GM21423 (cell line): ENCODE data around the gene TH.
"Not testable (repeated sequence)": the region's sequence is repeated elsewhere in the genome, so short reads cannot be mapped to it uniquely, and the experiment has no call there.

ENCODE experiments used
- ATAC-seq: cut with Tn5 transposase; IDR thresholded peaks from one replicate; pipeline ENCODE4 v1.9.1; 2021; ENCODE audit warnings: mild to moderate bottlenecking, moderate library complexity; ENCODE audit not compliant: unreplicated experiment

Gene TH

GRCh38 chr11:2179516-2179915, 7.9 kb upstream of the TH start:
- no peak for ATAC-seq

DNA sequence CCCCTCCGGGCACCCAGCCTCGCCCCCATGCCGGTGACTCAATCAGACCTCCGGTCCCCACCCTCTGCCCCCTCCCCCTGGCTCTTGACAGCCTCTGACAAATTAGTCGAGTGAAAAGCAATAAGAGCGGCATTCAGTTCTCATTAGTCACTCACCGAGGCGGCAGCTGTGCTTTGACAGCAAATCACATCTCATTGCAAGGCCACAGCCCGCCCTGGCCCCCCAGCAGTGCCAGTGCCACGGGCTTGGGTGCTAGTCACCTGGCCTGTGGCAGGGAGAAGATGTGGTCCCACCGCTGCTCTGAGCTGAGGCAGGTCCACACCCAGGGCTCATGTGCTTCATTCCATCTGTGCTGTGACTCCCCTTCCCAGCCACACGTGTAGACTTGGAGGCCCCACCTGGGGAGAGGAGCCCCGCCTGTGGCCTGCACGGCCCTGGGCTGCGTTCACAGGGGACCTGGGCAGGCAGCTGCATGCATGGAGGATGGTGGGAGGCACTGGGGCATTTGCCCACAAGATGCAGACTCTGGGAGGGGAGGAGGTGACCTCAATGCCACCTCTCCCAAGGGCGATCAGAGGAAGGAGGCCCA, 7.4 kb upstream of the TH start:
- no peak for ATAC-seq

DNA sequence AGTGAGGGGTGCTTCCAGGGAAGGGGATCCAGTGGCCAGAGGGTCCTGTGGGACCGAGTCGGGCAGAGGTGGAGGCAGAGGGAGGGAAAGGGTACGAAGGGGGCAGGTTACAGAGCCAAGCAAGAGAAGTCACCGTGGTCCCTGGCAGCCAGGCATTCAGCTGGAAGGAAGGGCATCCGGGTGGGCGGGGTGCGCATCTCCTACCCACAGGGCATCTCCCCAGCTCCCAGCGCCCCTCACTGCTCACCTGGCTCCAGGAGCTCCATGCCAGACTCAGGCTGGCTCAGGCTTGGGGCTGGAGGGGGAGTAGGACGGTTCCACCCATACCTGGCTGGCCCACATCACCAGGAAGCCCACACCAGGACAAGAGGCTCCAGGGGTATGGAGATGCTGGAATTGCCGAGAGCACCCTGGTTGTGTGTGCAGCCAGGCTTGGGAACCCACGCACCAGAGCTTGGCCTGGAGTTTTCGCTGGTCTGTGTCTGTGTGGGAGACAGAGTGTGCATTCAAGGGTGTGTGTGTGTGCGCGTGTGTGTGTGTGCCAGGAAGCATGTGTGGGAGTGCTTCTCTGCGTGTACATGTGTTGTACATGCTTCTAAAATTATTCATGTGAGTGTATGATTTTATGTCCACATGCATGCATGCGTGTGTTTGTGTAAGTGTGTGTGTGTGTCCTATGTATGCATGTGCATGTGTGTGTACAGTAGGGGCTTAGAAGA, 6.6 kb upstream of the TH start:
- not testable (repeated sequence) for ATAC-seq

DNA sequence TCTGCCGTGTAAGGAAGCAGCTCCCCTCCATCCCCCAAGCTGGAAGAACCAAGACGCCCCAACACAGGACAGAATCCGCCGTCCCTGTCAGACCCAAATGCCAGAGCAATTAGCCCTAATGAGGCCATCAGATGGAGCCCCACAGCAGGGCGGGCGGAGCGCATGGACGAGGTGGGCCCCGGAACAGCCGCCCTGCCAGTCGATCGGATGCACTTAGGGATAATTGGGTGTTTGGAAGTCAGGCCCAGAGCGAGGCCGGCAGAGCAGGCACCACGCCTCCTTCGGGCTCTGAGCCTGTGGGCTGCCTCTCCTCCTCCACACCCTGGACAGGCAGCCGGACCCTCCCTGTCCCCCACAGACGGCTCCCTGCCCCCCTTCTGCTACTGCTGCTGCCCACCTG, 5.5 kb upstream of the TH start:
- ATAC-seq, result no peak

GRCh38 chr11:2176389-2176900, 4.8 kb upstream of the TH start:
- no peak for ATAC-seq

- no peak for ATAC-seq
Observed at GRCh38 chr11:2175659-2176058, 4.0 kb upstream of the TH start.

DNA sequence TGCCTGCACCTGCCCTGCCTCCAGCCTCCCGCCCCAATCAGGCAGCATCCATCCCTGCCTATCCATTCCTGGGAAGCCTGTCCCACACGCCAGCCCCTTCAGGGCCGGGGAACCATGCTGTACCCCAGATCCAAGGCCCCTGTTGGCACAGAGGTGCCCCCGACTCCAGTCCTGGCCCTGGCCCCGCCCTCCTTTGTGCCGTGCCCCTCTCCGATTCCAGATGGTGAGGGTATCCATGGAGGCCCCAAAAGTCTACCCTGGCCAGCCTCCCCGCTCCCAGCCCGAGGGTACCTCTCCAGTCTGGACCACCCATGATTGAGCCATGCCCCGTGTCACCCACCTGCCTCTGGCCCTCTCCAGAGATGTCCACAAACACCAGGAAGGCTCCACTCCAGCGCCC, 2.7 kb upstream of the TH start:
- ATAC-seq, result no peak

DNA sequence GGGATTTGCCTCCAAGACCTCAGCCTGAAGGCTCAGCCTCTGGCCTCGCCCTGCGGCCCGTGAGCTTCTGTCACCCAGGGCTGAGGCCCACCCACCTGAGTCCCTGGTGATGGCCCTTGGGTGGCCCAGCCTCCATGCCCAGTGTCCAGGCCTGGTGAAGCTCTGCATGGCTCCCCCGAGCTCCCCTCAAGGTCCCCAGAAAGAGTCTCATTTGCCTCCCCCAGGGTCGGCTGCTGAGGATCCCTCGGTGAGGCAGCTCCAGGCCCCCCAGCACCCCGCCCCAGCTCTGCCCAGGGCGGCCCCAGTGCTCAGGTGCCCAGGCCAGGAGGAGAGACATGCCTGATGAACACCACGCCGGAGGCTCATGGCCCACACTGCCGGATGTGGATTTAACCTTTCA, 2.1 kb upstream of the TH start:
- no peak for ATAC-seq

DNA sequence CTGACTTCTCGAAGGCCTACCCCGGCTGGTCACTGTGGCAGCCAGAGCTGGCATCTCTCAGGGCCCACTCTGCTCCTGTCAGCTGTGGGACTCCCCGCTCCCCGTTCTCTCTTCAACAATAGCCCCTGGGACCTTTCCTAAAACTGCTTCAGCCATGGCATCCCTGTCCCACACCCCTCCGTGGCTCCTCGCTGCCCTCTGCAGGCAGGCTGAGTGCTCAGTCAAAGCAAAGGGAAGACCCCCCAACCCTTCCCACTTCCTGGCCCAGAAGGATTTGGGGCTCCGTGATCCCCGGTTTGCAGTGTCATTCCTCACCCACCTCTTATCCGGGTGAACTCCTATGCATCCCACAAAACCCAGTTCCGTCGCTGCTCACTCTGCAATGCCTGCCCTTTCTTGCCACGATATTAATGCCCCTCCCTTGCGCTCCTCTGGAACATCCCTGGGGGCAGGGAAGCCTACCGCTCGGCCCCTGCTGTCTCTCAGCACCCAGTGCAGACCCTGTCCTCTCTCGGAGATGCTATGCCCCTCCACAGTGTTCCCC, 1.6 kb upstream of the TH start:
- no peak for ATAC-seq

- no peak for ATAC-seq
Observed at GRCh38 chr11:2172676-2173075, 1.1 kb upstream of the TH start.

DNA sequence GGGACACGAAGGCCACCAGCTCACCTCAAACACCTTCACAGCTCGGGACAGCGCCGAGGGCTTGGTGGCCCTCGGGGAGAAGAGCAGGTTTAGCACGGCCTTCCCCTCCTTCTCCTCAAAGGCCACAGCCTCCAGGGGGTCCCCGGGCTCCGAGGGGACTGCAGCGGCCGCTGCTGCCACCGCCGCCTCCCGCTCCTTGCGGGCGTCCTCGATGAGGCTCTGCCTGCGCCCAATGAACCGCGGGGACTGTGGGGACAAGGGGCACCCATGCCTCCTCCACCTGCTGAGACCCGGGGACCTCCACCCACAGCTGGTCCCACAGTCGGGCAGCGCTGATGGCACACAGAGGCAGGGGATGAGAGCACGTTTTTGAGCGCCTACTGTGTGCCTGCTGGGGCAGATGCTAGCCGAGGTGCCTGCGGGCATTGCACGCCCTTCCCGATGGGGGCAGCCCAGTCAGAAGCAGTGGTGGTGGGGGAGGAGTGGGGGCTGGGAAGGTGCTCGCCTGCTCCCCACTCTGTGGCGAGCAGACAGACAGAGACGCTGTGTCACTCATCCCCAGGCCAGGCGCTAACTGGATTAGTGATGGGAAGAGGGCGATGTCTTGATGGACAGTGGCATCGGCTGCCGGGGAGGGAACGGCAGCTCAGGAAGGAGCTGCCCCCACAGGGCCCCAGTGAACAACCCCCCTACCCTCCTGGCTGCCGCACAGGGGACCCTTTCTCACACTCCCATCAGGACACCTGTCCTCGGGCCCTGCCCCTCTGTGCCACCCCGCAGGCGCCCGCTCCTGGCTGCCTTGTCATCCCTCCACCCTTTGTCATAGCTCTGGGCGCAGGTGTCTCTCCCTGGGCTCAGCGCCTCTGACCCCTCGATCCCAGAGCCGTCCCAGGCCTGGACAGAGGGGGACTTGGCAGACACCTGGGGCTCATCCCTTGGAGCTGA, 1.7 kb downstream of the TH start:
- no peak for ATAC-seq

GRCh38 chr11:2169005-2169378, 2.6 kb downstream of the TH start:
- ATAC-seq, result no peak

DNA sequence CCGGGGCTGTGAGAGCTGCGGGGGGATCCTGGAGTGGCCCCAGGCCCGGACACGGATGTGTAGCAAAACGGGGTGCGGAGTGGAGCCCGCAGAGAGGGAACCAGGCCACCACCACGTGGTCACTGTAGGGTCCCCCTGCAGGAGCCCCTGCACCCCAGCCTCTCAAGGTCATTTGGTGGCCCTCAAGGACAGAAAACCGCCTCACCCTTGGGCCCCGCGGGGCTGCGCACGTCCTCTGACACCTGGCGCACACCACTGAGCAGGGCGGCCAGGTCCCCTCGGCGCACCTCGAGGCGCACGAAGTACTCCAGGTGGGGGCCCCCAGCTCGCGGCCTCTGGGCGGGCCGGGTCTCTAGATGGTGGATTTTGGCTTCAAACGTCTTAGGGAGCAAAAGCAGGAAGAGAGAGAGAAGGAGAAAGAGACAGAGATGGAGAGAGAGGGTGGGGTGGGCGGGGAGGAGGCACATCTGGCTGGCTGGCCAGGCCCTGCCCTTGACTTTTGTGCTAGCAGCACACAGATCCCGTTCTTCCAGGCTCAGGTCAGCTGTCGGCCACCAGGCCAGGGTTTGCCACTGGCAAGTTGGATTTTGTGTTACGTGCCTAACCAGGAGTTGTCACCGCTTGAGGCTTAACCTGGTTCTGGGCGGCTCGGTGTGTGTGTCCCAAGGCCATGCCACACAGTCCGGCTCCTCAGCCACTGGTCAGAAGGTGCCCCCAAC, 3.2 kb downstream of the TH start:
- no peak for ATAC-seq

DNA sequence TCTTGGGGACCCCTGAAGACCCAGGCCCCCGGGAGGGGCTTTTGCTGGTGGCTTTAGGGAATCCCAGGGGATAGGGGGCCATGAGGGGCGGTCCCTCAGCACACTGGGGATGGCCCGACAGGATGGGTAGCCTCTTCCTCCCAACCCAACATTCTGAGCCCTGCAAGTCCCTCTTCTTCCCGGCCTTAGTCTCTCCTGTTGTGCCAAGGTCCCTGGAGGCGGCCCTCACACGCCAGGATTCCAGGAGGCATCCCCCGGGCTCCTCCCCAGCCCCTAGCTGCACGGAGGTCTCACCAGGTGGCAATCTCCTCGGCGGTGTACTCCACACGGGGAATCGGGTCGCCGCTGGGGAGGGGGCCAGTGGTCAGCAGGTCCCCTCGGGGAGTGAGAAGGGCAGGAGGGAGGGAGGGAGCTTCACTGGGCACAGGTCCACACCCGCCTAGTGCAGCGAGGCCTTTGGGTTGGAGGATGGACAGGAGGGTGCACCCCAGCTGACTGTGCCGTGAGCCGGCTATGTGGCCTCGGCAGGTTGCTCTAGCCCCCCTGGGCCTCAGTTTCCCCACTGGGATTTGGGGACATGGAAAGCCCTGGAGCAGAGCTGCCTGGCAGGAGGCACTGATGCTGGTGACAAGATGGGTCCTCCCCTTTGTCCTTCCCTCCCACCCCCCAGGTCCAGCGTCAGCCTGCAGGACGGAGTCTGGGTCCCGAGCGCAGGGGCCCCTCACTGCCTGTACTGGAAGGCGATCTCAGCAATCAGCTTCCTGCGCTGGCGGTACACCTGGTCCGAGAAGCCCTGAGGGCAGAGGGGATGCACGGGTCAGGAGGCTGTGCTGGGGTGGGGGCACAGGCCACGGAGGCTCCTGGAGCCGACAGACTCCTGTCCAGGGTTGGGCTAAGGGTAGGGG, 4.2 kb downstream of the TH start:
- ATAC-seq, result no peak

DNA sequence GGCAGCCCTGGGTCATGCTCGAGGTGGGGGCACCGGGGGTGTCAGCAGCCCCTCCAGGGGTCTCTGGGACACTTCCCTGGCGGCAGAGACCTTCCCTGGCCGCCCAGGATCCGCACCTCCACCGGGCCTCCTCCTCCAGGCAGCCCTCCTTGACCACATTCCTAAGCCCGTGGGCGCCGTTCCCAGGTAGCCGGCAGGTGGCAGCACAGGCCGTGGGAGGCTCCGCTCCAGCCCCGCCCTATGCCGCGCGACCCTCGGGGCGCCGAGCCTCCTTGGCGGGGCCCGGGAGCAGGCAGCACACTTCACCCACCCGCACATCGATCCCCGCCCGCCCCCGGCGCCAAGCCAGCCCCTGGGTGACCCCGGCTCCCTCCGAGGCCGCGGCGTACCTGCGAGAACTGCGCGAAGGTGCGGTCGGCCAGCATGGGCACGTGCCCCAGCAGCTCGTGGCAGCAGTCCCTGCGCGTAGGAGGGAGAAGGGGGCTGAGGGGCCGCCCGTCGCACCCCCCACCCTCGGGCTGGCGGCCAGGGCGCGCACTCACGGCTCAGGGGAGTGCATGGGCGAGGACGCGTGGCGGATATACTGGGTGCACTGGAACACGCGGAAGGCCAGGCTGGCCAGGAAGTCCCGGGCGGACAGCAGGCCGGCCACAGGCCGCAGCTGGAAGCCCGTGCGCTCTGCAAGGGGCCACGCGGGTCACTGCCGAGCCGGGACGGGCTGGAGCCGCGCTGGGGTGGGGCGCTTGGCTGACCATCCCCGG, 5.3 kb downstream of the TH start:
- ATAC-seq, result no peak

GRCh38 chr11:2165571-2165970, 6.0 kb downstream of the TH start:
- ATAC-seq, result no peak

DNA sequence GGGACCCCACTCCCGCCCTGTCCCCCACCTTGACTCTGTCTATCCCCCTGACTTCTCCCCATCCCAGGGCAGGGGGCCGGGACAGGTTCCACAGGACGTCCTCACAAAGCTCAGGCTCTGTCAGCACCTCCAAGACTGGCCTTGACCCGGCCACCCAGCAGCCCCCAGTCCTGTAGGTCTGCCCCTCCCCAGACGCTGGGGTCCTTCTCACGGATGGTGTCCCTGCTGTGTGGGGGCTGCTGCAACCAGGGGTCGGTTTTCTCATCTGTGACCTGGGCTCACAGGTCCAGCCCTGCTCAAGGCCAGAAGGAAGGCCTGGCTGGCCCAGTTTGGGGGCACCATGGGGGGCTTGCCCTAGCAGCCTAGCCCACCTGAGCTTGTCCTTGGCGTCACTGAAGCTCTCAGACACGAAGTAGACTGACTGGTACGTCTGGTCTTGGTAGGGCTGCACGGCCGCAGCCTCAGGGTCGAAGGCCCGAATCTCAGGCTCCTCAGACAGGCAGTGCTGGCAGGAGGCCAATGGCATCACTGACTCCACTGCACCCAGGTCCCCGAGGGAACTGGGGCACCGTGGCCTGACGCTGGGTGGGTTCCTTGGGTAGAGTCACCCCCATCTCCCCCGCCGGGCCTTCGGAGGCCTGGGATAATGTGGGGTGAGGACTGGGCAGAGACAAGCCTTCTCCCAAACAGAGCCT, 6.6 kb downstream of the TH start:
- no peak for ATAC-seq

- ATAC-seq, result no peak
Observed at GRCh38 chr11:2164081-2164480, 7.5 kb downstream of the TH start.
